Activated CD4-positive, alpha-beta T cell treated with anti-CD3 and anti-CD28 coated beads for 1 hour (primary cell): Measurements from ENCODE around the gene MGAT5.

ENCODE experiments used
- DNase-seq: peaks from one replicate; pipeline ENCODE4 v3.0.0-alpha.2; 2020

The MGAT5 gene

DNA sequence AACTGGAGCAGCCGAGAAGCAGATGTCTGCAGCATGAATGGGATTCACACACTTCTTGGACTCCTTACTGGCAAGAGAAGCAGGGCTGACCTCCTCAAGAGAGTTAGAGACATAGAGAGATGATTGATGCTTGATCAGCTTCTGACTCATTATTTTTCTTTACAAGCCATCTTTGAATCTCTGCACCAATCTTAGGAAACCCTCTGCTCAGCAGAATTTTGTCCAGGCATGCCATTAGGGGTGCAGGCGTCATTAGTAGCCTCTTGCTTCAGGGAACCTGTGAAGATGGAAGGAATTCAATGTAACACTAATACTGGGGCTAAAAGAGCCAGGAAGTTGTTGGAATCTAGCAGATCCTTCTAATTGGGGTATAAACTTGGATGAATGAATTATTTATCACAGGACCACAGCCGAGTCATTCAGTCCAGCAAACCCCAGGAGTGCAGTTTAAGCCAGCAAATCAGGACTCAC is 151.8 kb downstream of the MGAT5 start:
- DNase-seq = no peak

DNA sequence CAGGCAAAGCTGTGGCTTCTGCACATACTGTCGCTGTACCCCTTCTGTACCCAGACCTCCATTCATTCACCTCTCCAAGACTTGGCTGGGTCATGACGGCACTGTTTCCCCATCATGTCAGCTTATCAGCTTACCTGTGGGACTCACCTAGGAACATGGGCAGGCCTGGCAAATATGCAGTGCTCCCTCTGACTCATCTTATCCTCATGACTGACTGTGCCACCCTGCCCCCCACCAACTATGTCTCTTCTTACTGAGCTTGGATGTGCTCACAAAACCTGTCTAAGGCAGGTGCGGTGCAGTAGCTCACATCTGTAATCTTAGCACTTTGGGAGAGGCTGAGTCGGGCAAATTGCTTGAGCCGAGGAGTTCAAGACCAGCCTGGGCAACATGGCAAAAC is 152.4 kb downstream of the MGAT5 start:
- no peak for DNase-seq

DNA sequence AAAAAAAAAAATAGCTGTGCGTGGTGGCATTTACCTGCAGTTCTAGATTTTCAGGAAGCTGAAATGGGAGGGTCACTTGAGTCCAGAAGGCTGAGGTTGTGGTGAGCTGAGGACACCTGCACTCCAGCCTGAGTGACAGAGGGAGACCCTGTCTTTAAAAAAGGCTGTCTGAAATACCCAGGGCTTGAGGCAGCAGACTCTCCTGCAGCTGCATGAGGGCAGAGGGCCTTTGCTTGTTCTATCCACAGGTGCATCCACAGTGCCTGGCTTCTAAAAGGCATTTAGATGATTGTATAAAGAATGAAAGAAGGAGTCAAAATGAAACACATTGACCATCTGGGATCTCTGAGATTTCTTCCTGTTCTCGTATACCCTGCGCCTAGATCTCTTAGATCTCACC is 152.9 kb downstream of the MGAT5 start:
- DNase-seq = no peak

DNA sequence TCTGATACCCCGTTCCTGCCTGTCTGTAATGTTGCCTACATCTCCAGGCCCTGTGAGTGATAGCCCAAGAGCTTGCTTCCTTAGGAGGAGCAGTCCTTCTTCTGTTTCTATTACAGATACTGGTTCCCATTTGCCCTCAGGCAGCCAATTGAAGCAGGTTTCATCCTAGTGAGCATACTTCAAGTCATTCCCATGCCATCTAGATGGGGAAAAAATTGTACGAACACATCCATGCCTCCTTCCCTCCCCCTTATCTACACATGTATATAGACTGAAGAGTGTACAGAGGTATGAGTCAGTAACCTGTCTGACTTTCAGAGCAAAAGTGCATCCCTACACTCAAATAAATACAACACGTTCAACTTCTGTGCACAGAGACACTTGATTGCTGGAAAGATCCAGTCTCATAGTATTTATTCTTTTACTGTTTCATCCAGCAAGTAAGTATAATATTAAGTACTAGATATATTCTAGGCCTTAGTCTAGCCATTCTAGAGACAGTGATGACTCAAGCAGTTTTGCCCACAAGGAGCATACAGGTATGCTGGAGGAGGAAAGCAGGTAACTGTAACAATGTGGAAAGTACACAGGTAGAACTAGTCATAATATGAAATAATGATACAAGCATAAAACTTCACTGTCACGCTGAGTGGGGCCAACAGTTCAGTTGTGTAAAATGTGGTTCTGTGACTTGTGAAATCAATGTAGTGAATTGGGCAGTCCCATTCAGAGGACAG is 153.4 kb downstream of the MGAT5 start:
- no peak for DNase-seq

DNA sequence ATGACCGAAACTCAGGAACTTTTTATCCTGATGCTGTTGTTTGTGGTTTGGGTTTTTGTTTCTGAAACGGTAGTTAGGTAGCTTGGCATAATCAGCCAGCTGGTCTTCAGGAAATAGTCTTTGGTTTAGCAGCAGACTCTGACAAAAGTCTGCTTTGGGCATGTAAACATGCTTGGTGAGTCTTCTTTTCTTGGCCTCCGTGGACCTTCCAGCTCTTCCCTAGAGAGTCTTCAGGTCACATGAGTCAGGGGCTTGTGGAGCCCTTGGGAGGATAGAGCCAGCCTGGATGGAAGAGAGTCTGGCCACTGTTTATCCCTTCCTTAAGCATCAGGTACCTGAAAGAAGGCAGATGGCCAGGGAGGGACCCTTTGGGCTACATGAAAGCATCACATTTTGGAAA is 154.5 kb downstream of the MGAT5 start:
- no peak for DNase-seq

DNA sequence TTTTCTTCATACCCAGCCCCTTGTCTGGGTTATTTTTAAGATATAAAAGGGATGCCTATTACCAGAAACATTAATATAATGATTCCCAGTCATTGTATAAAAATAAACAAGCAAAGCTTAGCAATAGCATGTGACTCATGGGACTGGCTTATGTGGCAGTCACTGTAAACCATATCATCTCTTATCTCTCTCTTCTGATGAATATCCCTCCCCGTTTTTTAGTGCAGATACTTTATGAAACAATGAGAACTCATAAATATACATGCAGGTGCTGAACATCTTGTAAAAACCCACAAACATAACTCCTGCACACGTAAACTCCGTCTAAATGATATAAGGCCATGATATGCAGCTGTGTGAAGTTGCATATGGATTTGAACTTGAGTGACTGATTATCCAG is 154.9 kb downstream of the MGAT5 start:
- no peak for DNase-seq

DNA sequence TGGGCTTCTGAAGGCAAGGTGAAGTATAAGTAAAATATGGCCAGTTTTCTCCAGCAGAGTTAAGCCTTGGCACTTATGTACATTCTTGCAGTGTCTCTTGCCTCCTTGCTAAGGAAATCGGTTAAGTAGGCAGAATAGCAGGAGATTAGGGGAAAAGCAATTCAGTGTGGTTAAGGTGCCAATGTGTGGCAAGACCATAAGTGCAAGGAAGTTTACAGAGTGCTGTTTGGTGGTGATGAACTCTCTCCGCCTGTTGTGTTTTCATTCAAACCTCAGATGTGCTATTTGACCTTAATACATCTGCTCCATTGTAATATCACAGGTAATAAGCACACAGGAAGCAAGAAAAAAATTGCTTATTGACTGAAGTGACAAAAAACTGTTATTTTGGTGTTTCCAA is 156.1 kb downstream of the MGAT5 start:
- DNase-seq = no peak

DNA sequence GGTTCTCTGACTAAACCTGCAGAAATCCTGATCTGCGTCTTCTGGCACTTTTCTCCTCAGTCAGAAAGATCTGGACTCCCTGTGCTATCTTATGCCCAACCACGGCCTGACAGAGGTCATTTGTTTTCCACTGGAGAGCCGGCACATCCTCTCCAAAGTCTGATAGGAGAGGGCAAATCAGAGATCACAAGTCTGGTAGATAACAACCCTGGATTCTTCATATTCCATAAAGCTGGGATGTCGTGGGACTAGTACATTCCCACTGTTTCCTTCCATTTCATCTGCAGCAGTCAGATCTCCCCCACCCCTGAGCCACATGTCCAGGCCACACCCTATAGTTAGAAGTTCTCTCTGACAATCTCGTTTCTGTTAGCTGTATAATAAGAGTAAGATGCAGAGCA is 157.0 kb downstream of the MGAT5 start:
- no peak for DNase-seq

DNA sequence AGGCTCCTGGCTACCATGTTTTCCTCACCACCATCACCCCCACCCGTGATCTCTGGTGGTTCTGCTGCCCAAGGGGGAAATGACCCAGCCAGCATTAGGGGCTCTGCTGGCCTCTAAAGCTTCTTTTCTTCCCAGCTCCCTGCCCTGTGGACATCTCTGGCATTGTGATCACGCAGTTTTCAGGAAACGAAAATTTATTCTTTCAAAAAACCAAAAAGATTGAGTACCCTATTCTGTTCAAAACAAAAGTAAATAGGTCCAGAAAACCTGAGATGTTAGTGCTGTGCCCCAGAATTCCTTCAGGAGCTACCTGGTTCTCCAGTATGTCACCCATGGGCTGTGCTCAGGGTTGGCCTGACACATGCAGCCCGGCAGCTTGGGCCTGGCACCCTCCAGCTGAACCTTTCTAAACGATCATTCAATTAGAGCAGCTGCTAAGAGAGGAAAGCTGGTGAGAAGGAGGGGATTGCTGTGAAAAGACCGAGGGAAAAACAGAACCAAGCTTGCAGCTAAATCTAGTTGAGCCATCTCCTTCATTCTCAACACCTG is 157.5 kb downstream of the MGAT5 start:
- no peak for DNase-seq

DNA sequence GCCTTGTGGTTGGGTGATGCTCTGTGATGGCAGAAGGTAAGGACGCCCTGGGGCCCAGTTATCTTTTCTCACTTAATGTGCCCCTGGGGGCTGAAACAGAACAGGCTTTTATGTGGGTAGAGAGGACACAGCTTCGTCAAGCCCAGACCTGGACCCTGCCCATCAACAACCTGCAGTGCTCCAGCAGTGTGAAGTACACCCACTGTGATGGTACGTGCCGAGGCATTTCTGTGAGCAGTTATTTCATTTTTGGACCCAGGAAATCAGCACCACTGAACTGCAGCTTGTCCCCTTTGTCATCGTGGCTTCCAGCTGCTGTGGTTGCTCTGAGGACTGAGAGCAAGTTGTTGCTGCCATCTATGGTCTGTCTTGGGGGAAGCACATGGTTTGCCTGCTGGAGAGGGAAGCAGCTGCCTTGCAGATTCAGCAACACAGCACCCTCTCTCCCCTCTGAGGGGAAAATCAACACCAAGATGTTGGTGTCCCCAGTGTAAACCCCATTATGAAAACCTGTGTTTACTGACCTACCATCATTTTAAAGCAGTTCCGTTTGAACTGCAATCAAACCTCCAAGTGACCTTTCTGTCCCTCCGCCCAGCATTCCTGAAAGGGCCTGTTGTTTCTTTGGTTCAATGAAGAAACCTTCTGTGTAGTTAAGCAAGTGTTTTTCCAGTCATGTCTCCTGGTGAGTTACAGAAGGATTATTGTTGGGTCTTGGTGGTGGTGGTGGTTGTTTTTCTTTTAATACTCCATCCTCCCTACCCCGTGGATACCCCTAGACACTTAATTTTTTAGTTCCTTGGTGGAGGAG is 158.2 kb downstream of the MGAT5 start:
- DNase-seq = peak; percentile 56

DNA sequence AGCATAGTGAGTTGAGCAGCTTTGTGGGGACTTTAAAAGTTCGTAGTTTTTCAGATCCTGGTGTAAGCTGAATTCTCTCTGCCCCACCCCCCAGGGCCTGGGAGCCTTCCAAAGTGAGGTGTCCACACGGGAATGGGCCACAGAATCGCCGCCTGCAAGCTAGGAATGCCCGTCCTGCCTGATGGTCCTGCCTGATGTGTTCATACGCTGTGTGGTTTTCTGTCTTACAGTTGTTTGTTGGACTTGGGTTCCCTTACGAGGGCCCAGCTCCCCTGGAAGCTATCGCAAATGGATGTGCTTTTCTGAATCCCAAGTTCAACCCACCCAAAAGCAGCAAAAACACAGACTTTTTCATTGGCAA is 158.7 kb downstream of the MGAT5 start:
- no peak for DNase-seq

DNA sequence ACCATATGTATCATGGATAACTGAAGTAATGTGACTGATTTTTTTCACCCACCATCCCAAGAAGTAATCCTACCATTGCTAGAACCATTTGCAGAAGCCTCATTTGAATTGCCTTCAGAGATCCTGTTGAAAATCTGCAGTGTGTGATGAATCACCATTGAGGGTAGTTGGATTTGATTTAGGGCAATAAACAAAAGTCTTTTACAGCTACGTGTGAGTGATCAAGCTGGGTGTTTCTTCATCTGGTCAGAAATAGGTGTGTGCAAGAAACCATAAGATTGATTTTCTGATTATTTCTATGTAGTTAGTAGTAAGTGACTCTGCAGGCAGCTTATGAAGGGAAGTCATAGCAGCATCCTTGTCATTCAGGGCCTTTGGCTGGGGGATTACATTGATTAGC is 159.6 kb downstream of the MGAT5 start:
- no peak for DNase-seq

DNA sequence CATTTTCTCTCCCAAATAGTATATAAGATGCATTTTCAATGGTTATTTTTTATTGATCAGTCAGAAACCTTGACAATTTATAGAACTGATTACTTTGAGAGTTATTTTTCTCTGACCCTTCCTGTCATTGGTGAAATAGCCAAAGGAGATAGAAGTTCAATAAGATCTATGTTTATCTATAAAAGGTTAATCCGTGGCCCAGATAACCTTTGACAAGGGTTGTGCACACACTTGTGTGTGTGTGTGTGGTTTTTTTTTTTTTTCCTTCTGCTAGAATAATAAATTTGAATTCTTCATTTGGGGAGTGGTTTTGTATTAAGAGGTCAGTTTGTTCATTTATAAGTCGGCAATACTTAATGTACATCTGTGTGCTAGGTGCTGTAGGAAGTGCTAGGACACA is 160.0 kb downstream of the MGAT5 start:
- no peak for DNase-seq

DNA sequence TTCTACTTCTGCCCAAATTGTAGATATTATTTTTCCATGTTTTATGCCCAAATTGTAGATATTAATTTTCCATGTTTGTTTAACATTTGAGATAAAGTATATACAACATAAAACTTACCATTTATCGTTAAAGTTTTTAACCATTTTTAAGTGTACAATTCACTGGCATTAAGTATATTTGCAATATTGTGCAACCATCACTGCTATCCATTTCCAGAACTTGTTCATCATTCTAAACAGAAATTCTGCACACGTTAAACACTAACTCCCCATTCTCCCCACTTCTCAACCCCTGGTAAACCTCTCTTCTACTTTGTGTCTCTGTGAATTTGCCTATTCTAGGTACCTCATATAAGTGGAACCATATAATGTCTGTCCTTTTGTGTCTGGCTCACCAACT is 162.1 kb downstream of the MGAT5 start:
- no peak for DNase-seq

DNA sequence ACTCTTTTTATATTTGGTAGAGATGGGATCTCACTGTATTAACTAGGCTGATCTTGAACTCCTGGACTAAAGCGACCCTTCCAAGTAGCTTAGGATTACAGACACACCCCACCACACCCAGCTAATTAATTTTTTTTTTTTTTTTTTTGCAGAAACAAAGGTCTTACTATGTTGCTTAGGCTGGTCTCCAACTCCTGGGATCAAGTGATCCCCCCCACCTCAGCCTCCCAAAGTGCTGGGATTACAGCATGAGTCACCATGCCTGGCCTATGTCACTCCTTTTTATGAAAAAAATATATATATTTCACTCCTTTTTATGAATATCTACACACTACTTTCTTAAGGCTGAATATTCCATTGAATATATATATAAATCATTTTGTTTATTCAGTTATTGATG is 162.8 kb downstream of the MGAT5 start:
- no peak for DNase-seq

DNA sequence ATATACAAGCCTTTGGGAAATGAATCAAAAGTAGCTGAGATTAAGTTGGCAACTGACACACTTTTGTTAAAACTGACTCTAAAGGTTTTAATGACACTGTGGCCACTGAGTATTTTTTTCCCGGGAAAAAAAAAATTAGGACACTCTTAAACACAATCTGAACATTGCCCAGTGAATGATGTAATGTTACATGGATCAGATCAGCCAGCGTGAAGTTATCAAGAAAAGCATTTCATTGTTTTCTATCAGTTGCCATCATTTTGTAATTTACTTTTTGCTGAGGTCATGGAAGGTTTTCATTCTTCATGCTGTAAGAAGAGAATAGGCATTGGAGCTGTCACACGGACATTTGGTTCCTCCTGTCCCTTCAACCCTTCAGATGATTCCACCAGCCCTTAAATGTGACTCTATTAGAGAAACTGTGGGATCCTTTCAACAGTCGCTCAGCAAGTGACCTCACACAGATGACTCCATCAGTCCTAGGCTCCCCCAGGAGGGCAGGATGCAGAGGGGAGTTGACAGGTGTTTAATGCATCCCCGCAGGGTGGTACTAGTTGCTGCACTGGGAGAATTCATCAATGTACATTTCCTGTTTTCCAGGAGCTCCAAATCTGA is 164.2 kb downstream of the MGAT5 start:
- no peak for DNase-seq

DNA sequence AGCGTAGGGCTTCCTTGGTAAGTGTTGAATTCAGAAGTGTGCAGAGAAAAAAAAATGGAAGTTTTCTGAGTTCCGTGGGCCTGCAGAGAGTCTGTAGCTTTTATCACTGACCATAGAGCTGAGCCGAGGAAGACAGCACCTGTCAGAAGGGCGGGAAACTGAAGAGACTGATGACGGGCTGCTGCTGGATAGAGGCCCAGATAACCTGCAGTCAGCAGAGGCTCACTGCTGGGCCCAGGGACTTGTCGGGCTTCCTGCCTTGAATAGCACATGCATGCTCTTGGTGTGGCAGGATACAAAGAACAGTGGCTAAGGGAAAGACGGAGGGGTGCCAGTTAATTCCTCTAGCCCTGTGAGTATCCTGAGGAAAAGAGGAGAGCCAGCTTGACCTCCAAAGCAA is 166.4 kb downstream of the MGAT5 start:
- no peak for DNase-seq

DNA sequence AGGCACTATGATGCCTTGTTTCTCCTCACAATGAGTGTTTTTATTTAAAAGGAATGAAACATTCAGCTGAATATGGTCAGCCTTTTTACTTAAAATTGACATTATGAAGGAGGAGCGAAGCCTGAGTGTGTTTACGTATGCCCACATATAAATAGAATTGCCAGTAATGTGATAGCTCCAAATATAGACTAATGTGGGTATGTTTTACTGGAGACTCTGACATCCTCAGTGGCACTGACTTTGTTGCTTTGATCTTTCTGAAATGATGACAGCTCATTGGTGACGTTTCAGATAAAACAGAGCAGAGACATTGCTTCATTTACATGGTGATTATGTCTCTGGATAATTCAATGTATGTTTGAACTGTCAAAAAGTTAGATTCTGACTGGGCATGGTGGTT is 167.0 kb downstream of the MGAT5 start:
- DNase-seq = no peak

DNA sequence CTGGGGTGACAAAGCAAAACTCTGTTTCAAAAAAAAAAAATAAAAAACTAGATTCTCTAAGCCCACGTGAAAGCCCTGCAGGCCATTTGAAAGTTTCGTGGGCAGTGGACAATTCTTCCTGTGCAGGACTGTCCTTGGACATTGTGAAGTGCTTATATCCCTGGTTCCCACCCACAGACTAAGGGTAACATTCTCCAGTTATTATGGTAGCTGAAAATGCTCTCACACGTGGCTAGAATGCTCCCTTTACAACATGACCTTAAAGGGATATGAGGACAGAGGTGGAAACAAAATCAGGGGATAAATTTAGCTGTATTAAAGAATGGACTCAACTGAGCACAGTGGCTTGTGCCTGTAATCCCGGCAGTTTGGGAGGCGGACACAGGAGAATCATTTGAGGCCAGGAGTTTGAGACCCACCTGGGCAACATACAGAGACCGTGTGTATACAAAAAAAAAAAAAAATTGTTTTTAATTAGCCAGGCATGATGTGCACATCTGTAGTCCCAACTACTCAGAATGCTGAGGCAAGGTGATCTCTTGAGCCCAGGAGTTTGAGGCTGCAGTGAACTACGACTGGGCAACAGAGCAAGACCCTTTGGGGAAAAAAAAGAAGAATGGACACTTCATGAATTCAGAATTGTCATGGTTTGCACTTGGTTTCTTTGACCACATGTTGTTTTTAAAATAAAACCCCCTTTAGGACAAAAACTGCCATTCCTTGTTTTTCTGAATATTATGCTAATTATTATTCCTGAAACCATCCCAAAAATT is 167.9 kb downstream of the MGAT5 start:
- DNase-seq = no peak

DNA sequence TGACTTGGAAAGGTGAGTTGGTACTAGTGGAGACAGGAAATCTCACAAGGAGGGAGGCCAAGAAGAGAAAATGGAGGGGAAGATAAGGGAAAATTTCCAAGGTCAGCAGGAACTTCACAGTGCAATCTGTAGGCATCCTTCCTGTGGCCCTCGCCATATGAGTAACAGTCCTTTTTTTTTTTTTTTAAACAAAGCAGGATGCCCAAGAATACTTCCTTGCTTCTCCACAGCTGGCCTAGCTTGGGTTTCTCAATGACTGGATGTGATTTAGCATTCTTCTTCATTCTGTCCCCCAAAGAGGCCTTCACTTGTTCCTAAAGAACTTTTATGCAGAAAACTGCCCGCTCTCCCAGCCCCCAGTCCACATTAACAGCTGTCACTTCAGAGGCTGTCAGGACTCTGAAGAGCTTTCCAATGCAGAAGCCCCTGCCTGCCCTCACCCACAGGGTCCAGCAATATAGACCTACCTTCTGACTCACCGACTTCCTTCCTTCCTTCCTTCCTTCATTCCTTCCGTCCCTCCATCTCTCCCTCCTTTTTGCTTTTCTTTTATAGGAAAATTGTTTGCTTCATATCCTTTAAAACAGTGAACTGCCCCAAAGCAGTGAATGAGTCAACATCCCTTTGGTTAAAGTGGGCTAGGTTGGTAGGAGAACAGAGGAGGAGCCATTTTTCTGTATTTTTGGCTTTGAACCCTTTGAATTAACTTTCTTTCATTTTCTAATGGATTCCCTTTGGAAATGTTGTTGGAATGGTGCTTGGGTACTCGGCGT is 172.0 kb downstream of the MGAT5 start:
- DNase-seq = no peak

DNA sequence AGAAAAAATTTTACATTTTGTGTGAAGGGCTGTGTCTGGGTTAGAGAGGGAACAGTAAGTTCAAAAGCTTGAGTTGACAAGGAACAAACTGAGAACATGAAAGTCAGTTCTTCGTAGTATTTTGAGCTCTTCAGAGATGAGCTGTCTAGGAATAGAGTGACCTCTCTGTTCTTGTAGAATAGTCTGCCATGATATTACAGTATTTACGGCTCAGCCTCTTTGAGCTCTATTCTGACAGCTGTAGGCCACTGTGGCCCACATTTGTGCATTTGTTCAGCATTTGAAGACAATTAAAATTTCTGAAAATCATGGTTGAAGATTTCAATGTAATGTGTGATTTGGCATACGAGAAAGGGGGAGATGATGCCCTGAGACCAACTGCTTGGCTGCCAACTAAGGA is 172.8 kb downstream of the MGAT5 start:
- no peak for DNase-seq

DNA sequence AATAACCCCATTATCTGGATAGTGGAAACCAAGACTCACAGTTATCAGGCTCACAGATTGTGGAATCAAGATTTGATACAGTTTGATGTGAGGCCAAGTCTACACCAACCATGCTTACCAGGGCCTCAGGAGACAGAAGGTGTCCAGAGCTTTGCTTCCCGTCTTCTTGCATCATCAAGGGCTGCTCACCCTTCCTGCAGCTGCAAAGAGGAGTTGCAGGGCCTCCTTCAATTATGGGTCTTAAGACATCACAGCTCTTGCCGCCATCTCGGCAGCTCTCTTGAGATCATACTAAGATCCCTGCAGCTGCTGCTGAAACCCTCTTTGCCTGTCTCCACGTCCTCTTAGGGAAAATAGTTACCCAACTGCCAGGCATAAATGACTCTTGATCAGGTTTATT is 176.0 kb downstream of the MGAT5 start:
- no peak for DNase-seq
